Measurements from ENCODE around the gene RNF115. TPM values are rescaled to one million over a fixed set of nuclear protein-coding genes. Genes with fewer than 3 reads are reported as not detected.

The RNF115 gene
- total RNA-seq, 1 experiment from 2014 or later: 15.2 TPM

GRCh38 chr1:145758116-145758515 is 65.8 kb downstream of the RNF115 start:
- H3K4me2 ChIP-seq (ENCODE audit: low read length): no peak overlapping the region
- ATAC-seq: no peak; the same call in 1 of the 2 replicates
- H3F3A ChIP-seq (ENCODE audit: low read length, unreplicated experiment): peaks cover 4% of the 10 kb centered on the region
- H3K36me3 ChIP-seq (ENCODE audit: low read depth, low read length): peaks cover 22% of the 10 kb centered on the region
- H3K9me3 ChIP-seq (ENCODE audit: low read length): no peaks in the 10 kb centered on the region
- H4K20me1 ChIP-seq (ENCODE audit: low read length): no peaks in the 10 kb centered on the region
- no peak overlapping the region for H3K4me3 ChIP-seq (ENCODE audit: low read length)
- peaks cover 14% of the 10 kb centered on the region for H3K4me1 ChIP-seq (ENCODE audit: insufficient read depth, low read length)
- H3K27ac ChIP-seq (ENCODE audit: low read length): 0 out of 2 replicates have a peak overlapping the region, but pooled peaks have one; percentile 10
- no peak overlapping the region for H2AFZ ChIP-seq (ENCODE audit: low read length)
- CTCF ChIA-PET: interaction anchor here (1.0 kb wide), 1 partner anchor 89 kb away, joined by 3 read pairs; no protein-coding TSS in a partner anchor
- H3K79me2 ChIP-seq (ENCODE audit: low read length): no peaks in the 10 kb centered on the region
- TF ChIP-seq EZH2phosphoT487 (IDR thresholded peaks at IDR 0.05; ENCODE audit: borderline replicate concordance, low read length) (no peak), EZH2 (IDR thresholded peaks at IDR 0.05; ENCODE audit: low read length, unreplicated experiment) (no peak), CTCF (conservative IDR thresholded peaks at IDR 0.05; ENCODE audit: low read depth, low read length) (no peak)
- no peak overlapping the region for H3K9ac ChIP-seq (ENCODE audit: low read length)
- intact Hi-C loops (cut with micrococcal nuclease): loop anchor here (10.0 kb wide), 1 partner anchor 47 kb away; no protein-coding TSS in a partner anchor
- no TSS peak for BruUV-seq (replicated peaks)
- H3K9me2 ChIP-seq (replicated peaks; ENCODE audit: low read length): no peaks in the 10 kb centered on the region
- POLR2A ChIA-PET (ENCODE audit: unreplicated experiment): interaction anchor here (0.6 kb wide), 1 partner anchor 18 kb away, joined by 3 read pairs; no protein-coding TSS in a partner anchor
- no peaks in the 10 kb centered on the region for H3K27me3 ChIP-seq (ENCODE audit: low read length)
- DNase-seq: no peak

- peak; percentile 54 for ATAC-seq
- H2AFZ ChIP-seq (ENCODE audit: low read length): no peak overlapping the region
- H3K9me2 ChIP-seq (replicated peaks; ENCODE audit: low read length): no peaks in the 10 kb centered on the region
- no peak overlapping the region for H3K9ac ChIP-seq (ENCODE audit: low read length)
- H3K9me3 ChIP-seq (ENCODE audit: low read length): no peaks in the 10 kb centered on the region
- H3K4me3 ChIP-seq (ENCODE audit: low read length): no peak overlapping the region
- POLR2A ChIA-PET (ENCODE audit: unreplicated experiment): no interaction called here
- intact Hi-C loops (cut with micrococcal nuclease): loop anchor here (10.0 kb wide), 1 partner anchor 47 kb away; no protein-coding TSS in a partner anchor
- no peak for DNase-seq
- peaks cover 18% of the 10 kb centered on the region for H3K36me3 ChIP-seq (ENCODE audit: low read depth, low read length)
- no peak overlapping the region for H3K27ac ChIP-seq (ENCODE audit: low read length)
- H3K4me1 ChIP-seq (ENCODE audit: insufficient read depth, low read length): peaks cover 14% of the 10 kb centered on the region
- H3K27me3 ChIP-seq (ENCODE audit: low read length): no peaks in the 10 kb centered on the region
- CTCF ChIA-PET: interaction anchor here (1.0 kb wide), 1 partner anchor 90 kb away, joined by 3 read pairs; no protein-coding TSS in a partner anchor
- no peaks in the 10 kb centered on the region for H3K79me2 ChIP-seq (ENCODE audit: low read length)
- H3K4me2 ChIP-seq (ENCODE audit: low read length): no peak overlapping the region
- peaks cover 4% of the 10 kb centered on the region for H3F3A ChIP-seq (ENCODE audit: low read length, unreplicated experiment)
- no peak for TF ChIP-seq EZH2phosphoT487 (IDR thresholded peaks at IDR 0.05; ENCODE audit: borderline replicate concordance, low read length)
- TF ChIP-seq EZH2 (IDR thresholded peaks at IDR 0.05; ENCODE audit: low read length, unreplicated experiment): no peak
- TF ChIP-seq CTCF (conservative IDR thresholded peaks at IDR 0.05; ENCODE audit: low read depth, low read length): no peak
- BruUV-seq (replicated peaks): no TSS peak
- H4K20me1 ChIP-seq (ENCODE audit: low read length): no peaks in the 10 kb centered on the region
Observed at GRCh38 chr1:145757420-145757819, 66.5 kb downstream of the RNF115 start.

GRCh38 chr1:145751491-145752037 is 72.3 kb downstream of the RNF115 start:
- Histone ChIP-seq H4K20me1 (ENCODE audit: low read length) (no peaks in the 10 kb centered on the region), H3K36me3 (ENCODE audit: low read depth, low read length) (peaks cover 34% of the 10 kb centered on the region), H3F3A (ENCODE audit: low read length, unreplicated experiment) (no peaks in the 10 kb centered on the region), H3K27ac (ENCODE audit: low read length) (peak overlapping the region; percentile 52), H3K4me3 (ENCODE audit: low read length) (no peak overlapping the region), H3K79me2 (ENCODE audit: low read length) (no peaks in the 10 kb centered on the region), H3K4me2 (ENCODE audit: low read length) (peak overlapping the region; percentile 34), H3K9me3 (ENCODE audit: low read length) (no peaks in the 10 kb centered on the region), H3K4me1 (ENCODE audit: insufficient read depth, low read length) (peaks cover 14% of the 10 kb centered on the region), H2AFZ (ENCODE audit: low read length) (peak overlapping the region; percentile 36), H3K9ac (ENCODE audit: low read length) (peak overlapping the region; percentile 2; the same call in 1 of the 2 replicates), H3K27me3 (ENCODE audit: low read length) (no peaks in the 10 kb centered on the region), H3K9me2 (replicated peaks; ENCODE audit: low read length) (no peaks in the 10 kb centered on the region)
- no TSS peak for BruUV-seq (replicated peaks)
- ATAC-seq: peak; percentile 87
- intact Hi-C loops (cut with micrococcal nuclease): loop anchor here (10.0 kb wide), 1 partner anchor 53 kb away; no protein-coding TSS in a partner anchor
- POLR2A ChIA-PET (ENCODE audit: unreplicated experiment): interaction anchor here (0.6 to 1.0 kb wide), 4 partner anchors 11 to 30 kb away, joined by 3 to 7 read pairs (median 4); no protein-coding TSS in a partner anchor
- TF ChIP-seq EZH2 (IDR thresholded peaks at IDR 0.05; ENCODE audit: low read length, unreplicated experiment): no peak
- TF ChIP-seq CTCF (conservative IDR thresholded peaks at IDR 0.05; ENCODE audit: low read depth, low read length): 0 out of 2 replicates have a peak, but pooled peaks have one; percentile 12
- CTCF ChIA-PET: no interaction called here
- DNase-seq: peak; percentile 65

Data from PC-3 (cell line).